Epithelial cell of proximal tubule (primary cell): ENCODE results near the gene MIEF1. TPM values are rescaled to one million over a fixed set of nuclear protein-coding genes. Genes with fewer than 3 reads are reported as not detected.
A peak's percentile ranks its signal among the peaks of the same experiment; 100 is the strongest.

Experiments used
- DNase-seq: peaks from one replicate; pipeline ENCODE4 v3.0.0-alpha.2; 2011; ENCODE audit warnings: low read depth
- H3K4me3 ChIP-seq: 2 replicates; pipeline ENCODE4 v1.5.1; 2011; ENCODE audit warnings: low read depth, mild to moderate bottlenecking, low read length
- CTCF ChIP-seq: conservative IDR thresholded peaks from 2 replicates; pipeline ENCODE4 v1.5.1; 2012; ENCODE audit warnings: low read depth, mild to moderate bottlenecking, low read length
- total RNA-seq: library from RNA; depleted of rRNA; stranded (reverse); fragments of >200 nt; gene quantifications from 2 replicates; pipeline ENCODE4 v1.2.3, GENCODE V29; 2015

The MIEF1 gene
- total RNA-seq, 1 donor from 2014 or later = 22.9 TPM

- H3K4me3 ChIP-seq = no peak overlapping the region
- no peak for TF ChIP-seq CTCF
- no peak for DNase-seq
Measured at GRCh38 chr22:39524753-39525657, 22.9 kb downstream of the MIEF1 start.

- no peak for TF ChIP-seq CTCF
- H3K4me3 ChIP-seq = no peak overlapping the region
- no peak for DNase-seq
Measured at GRCh38 chr22:39525658-39525975, 23.5 kb downstream of the MIEF1 start.

- no peak for TF ChIP-seq CTCF
- no peak for DNase-seq
- H3K4me3 ChIP-seq = no peak overlapping the region
Measured at GRCh38 chr22:39526736-39527171, 24.7 kb downstream of the MIEF1 start.

- no peak overlapping the region for H3K4me3 ChIP-seq
- TF ChIP-seq CTCF = no peak
- DNase-seq = no peak
Measured at GRCh38 chr22:39527481-39527961, 25.4 kb downstream of the MIEF1 start.

- no peak for TF ChIP-seq CTCF
- no peak for DNase-seq
- H3K4me3 ChIP-seq = no peak overlapping the region
Measured at GRCh38 chr22:39528080-39528661, 26.1 kb downstream of the MIEF1 start.

GRCh38 chr22:39528681-39529486 lies 26.8 kb downstream of the MIEF1 start:
- no peak for DNase-seq
- peak; percentile 99 for TF ChIP-seq CTCF
- H3K4me3 ChIP-seq = peak overlapping the region; percentile 25
